ENCODE results near the gene POMGNT1. TPM values are rescaled to one million over a fixed set of nuclear protein-coding genes. Genes with fewer than 3 reads are reported as not detected.
"Not testable (repeated sequence)": the region's sequence is repeated elsewhere in the genome, so short reads cannot be mapped to it uniquely, and the experiment has no call there.

POMGNT1 gene
- total and polyA plus RNA-seq, 2 of the 13 experiments (the other 11 are each of a cell fraction or from before 2014, with no cell fraction given) = 33.9 to 46.8 TPM

- H3K4me2 ChIP-seq (ENCODE audit: low read depth, low read length); DNase-seq (ENCODE audit: low spot score); POLR2A ChIA-PET; H3K79me2 ChIP-seq (ENCODE audit: insufficient read depth, low read length); BruUV-seq (replicated peaks); CTCF ChIA-PET (ENCODE audit: low intra/inter-chr PET ratio, low total read pairs); ATAC-seq; H3K36me3 ChIP-seq (replicated peaks in 1 of 2; ENCODE audit: control insufficient read depth in 1 of 2, insufficient read depth in 2 of 2, low read length in 2 of 2); FAIRE-seq; intact Hi-C loops (cut with micrococcal nuclease; ENCODE audit: unreplicated experiment); H4K20me1 ChIP-seq (ENCODE audit: insufficient read depth, low read length); H3K9ac ChIP-seq (ENCODE audit: insufficient read depth, low read depth, low read length); H3K27ac ChIP-seq (ENCODE audit: extremely low read length, insufficient read depth, low read length); in situ Hi-C loops (cut with HindIII; ENCODE audit: extremely low pct_ligation_motif_present, low pct_unique_long_range_greater_than_20kb); H3K9me3 ChIP-seq (ENCODE audit: low read length); H3K4me3 ChIP-seq (replicated peaks in 1 of 3; ENCODE audit: insufficient read depth in 1 of 3, low read depth in 2 of 3, low read length in 3 of 3); H2AFZ ChIP-seq (ENCODE audit: low read length); H3K27me3 ChIP-seq (ENCODE audit: control insufficient read depth in 1 of 2, insufficient read depth in 2 of 2, low read length in 2 of 2): not testable (repeated sequence)
- TF ChIP-seq ZNF431 (CRISPR knock-in tag; IDR thresholded peaks at IDR 0.05; ENCODE audit: borderline replicate concordance, low read depth) = peak; percentile 100
- 4% methylated on average over 1 of the region's 1 CpG for WGBS (ENCODE audit: low lambda C conversion rate)
- peaks cover 12% of the 10 kb centered on the region for H3K4me1 ChIP-seq (ENCODE audit: insufficient read depth, low read length)
These were observed 40.6 kb upstream of the POMGNT1 start for GRCh38 chr1:46238865-46239264.

GRCh38 chr1:46236882-46237281, 38.6 kb upstream of the POMGNT1 start:
- CTCF ChIA-PET (ENCODE audit: low intra/inter-chr PET ratio, low total read pairs) = no interaction called here
- ATAC-seq (no peak), FAIRE-seq (no peak), DNase-seq (ENCODE audit: low spot score) (no peak)
- POLR2A ChIA-PET = no interaction called here
- Histone ChIP-seq H3K79me2 (ENCODE audit: insufficient read depth, low read length) (no peaks in the 10 kb centered on the region), H3K27me3 (ENCODE audit: control insufficient read depth in 1 of 2, insufficient read depth in 2 of 2, low read length in 2 of 2) (no peaks in the 10 kb centered on the region; a peak in 1 of 5 replicates), H3K9ac (ENCODE audit: insufficient read depth, low read depth, low read length) (no peak overlapping the region), H3K4me3 (replicated peaks in 1 of 3; ENCODE audit: insufficient read depth in 1 of 3, low read depth in 2 of 3, low read length in 3 of 3) (no peak overlapping the region), H3K9me3 (ENCODE audit: low read length) (no peaks in the 10 kb centered on the region), H3K36me3 (replicated peaks in 1 of 2; ENCODE audit: control insufficient read depth in 1 of 2, insufficient read depth in 2 of 2, low read length in 2 of 2) (no peaks in the 10 kb centered on the region), H3K27ac (ENCODE audit: extremely low read length, insufficient read depth, low read length) (no peak overlapping the region), H3K4me1 (ENCODE audit: insufficient read depth, low read length) (no peaks in the 10 kb centered on the region), H2AFZ (ENCODE audit: low read length) (no peak overlapping the region), H4K20me1 (ENCODE audit: insufficient read depth, low read length) (no peaks in the 10 kb centered on the region), H3K4me2 (ENCODE audit: low read depth, low read length) (no peak overlapping the region)
- WGBS (ENCODE audit: low lambda C conversion rate) = 21% methylated on average over 4 of the region's 4 CpGs
- intact Hi-C loops (cut with micrococcal nuclease; ENCODE audit: unreplicated experiment) = no loop called here
- in situ Hi-C loops (cut with HindIII; ENCODE audit: extremely low pct_ligation_motif_present, low pct_unique_long_range_greater_than_20kb) = no loop called here
- no peak for TF ChIP-seq ZNF780A (CRISPR knock-in tag; IDR thresholded peaks at IDR 0.05)
- TF ChIP-seq ZNF276 (CRISPR knock-in tag; IDR thresholded peaks at IDR 0.05; ENCODE audit: low read depth) = no peak
- TF ChIP-seq AKAP8 (CRISPR knock-in tag; IDR thresholded peaks at IDR 0.05) = no peak
- TF ChIP-seq, protein P1, sequence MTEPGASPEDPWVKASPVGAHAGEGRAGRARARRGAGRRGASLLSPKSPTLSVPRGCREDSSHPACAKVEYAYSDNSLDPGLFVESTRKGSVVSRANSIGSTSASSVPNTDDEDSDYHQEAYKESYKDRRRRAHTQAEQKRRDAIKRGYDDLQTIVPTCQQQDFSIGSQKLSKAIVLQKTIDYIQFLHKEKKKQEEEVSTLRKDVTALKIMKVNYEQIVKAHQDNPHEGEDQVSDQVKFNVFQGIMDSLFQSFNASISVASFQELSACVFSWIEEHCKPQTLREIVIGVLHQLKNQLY (CRISPR knock-in tag; IDR thresholded peaks at IDR 0.05) = no peak
- TF ChIP-seq ZBTB3 (CRISPR knock-in tag; IDR thresholded peaks at IDR 0.05; ENCODE audit: borderline replicate concordance, low read depth) = no peak
- TF ChIP-seq CHCHD3 (CRISPR knock-in tag; IDR thresholded peaks at IDR 0.05) = no peak
- TF ChIP-seq, protein P2, sequence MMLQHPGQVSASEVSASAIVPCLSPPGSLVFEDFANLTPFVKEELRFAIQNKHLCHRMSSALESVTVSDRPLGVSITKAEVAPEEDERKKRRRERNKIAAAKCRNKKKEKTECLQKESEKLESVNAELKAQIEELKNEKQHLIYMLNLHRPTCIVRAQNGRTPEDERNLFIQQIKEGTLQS (CRISPR knock-in tag; IDR thresholded peaks at IDR 0.05) = no peak
- TF ChIP-seq, protein P3, sequence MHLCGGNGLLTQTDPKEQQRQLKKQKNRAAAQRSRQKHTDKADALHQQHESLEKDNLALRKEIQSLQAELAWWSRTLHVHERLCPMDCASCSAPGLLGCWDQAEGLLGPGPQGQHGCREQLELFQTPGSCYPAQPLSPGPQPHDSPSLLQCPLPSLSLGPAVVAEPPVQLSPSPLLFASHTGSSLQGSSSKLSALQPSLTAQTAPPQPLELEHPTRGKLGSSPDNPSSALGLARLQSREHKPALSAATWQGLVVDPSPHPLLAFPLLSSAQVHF (CRISPR knock-in tag; IDR thresholded peaks at IDR 0.05) = no peak
- TF ChIP-seq ZNF460 (CRISPR knock-in tag; IDR thresholded peaks at IDR 0.05; ENCODE audit: borderline replicate concordance) = no peak
- TF ChIP-seq EP300 (IDR thresholded peaks at IDR 0.05; ENCODE audit: low read depth in 2 of 2, low read length in 2 of 2) = no peak
- TF ChIP-seq EP300 (CRISPR knock-in tag; IDR thresholded peaks at IDR 0.05; ENCODE audit: borderline replicate concordance) = no peak
- no peak for TF ChIP-seq TCF7L2 (IDR thresholded peaks at IDR 0.05; ENCODE audit: low read depth, low read length)
- no peak for TF ChIP-seq MAFG (CRISPR knock-in tag; IDR thresholded peaks at IDR 0.05)
- BruUV-seq (replicated peaks) = no TSS peak

Data from HepG2 (cell line).